DOHH2 (cell line): ENCODE data around the gene CCDC88C.

Experiments used
- H3F3A ChIP-seq: fragments of 200-600 bp; sonication (generic), shearing (Covaris generic); 2 replicates; pipeline ENCODE4 v1.6.0; 2016; ENCODE audit warnings: antibody characterized with exemption, mild to moderate bottlenecking; ENCODE audit not compliant: control insufficient read depth, insufficient read depth
- H3K27ac ChIP-seq: fragments of 200-600 bp; sonication (generic); 2 replicates; pipeline ENCODE4 v1.5.1; 2014; ENCODE audit warnings: low read depth, mild to moderate bottlenecking, low read length, moderate library complexity
- H3K27me3 ChIP-seq: fragments of 200-600 bp; sonication (generic); 2 replicates; pipeline ENCODE4 v1.6.1; 2014; ENCODE audit warnings: mild to moderate bottlenecking, low read length, mixed read lengths; ENCODE audit not compliant: control insufficient read depth
- H3K36me3 ChIP-seq: fragments of 200-600 bp; sonication (generic); 2 replicates; pipeline ENCODE4 v1.6.1; 2014; ENCODE audit warnings: mild to moderate bottlenecking, low read length, moderate library complexity, mixed read lengths; ENCODE audit not compliant: control insufficient read depth
- H3K4me1 ChIP-seq: fragments of 200-600 bp; sonication (generic); 2 replicates; pipeline ENCODE4 v1.6.1; 2014; ENCODE audit warnings: mild to moderate bottlenecking, low read length, mixed read lengths; ENCODE audit not compliant: control insufficient read depth
- H3K4me2 ChIP-seq: fragments of 200-600 bp; sonication (generic); 2 replicates; pipeline ENCODE4 v1.6.0; 2014; ENCODE audit warnings: mild to moderate bottlenecking, low read length, moderate library complexity
- H3K4me3 ChIP-seq: fragments of 200-600 bp; sonication (generic); 2 replicates; pipeline ENCODE4 v1.5.1; 2014; ENCODE audit warnings: mild to moderate bottlenecking, low read length, mixed read lengths
- H3K79me2 ChIP-seq: fragments of 200-600 bp; sonication (generic); 2 replicates; pipeline ENCODE4 v1.6.1; 2014; ENCODE audit warnings: mild to moderate bottlenecking, low read length, mixed read lengths; ENCODE audit not compliant: control insufficient read depth
- H3K9me2 ChIP-seq: fragments of 200-600 bp; sonication (generic); replicated peaks from 2 replicates; pipeline ENCODE4 v1.6.1; 2014; ENCODE audit warnings: mild to moderate bottlenecking, low read length, mixed read lengths; ENCODE audit not compliant: control insufficient read depth
- H3K9me3 ChIP-seq: fragments of 200-600 bp; sonication (generic); 2 replicates; pipeline ENCODE4 v1.6.1; 2014; ENCODE audit warnings: antibody characterized with exemption, low read length, mixed read lengths; ENCODE audit not compliant: control insufficient read depth, insufficient read depth
- H4K20me1 ChIP-seq: fragments of 200-600 bp; sonication (generic); 2 replicates; pipeline ENCODE4 v1.6.0; 2014; ENCODE audit warnings: low read depth, mild to moderate bottlenecking, antibody characterized with exemption, low read length, moderate library complexity; ENCODE audit not compliant: control insufficient read depth, insufficient read depth
- CTCF ChIP-seq: fragments of 200-600 bp; sonication (generic); IDR thresholded peaks from one replicate; pipeline ENCODE4 v1.5.1; 2014; ENCODE audit warnings: antibody characterized with exemption, mild to moderate bottlenecking, low read depth, low read length; ENCODE audit not compliant: poor library complexity, severe bottlenecking
- EZH2phosphoT487 ChIP-seq: fragments of 200-600 bp; sonication (generic); IDR thresholded peaks from 2 replicates; pipeline ENCODE4 v1.6.1; 2017; ENCODE audit warnings: borderline replicate concordance, mild to moderate bottlenecking, antibody characterized with exemption, low read length, moderate library complexity, mixed read lengths

CCDC88C gene

DNA sequence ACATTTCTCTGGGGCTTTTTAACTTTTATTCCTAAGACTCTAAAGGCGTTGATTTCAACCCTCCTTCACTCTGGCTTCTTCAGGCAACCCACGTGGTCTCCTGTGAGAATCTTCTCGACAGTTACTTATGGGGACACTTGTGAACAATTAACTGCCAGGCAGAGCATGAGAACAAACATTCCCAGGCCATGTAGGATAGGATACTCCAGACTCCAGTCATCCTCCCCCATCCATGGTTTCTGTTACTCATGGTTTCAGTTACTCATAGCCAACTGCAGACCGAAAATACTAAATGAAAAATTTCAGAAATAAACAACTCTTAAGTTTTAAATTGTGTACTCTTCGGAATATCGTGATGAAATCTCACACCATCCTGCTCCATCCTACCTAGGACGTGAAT is 192.6 kb downstream of the CCDC88C start:
- Histone ChIP-seq H3K4me3 (no peak overlapping the region), H3K36me3 (no peaks in the 10 kb centered on the region), H3K27ac (no peak overlapping the region), H3K79me2 (no peaks in the 10 kb centered on the region), H3K4me1 (peaks cover 33% of the 10 kb centered on the region), H4K20me1 (no peaks in the 10 kb centered on the region), H3K9me3 (no peaks in the 10 kb centered on the region), H3K4me2 (no peak overlapping the region), H3K9me2 (no peaks in the 10 kb centered on the region), H3F3A (0 out of 2 replicates have a peak, but pooled peaks cover 2% of the 10 kb centered on the region), H3K27me3 (no peaks in the 10 kb centered on the region)
- TF ChIP-seq CTCF (no peak), EZH2phosphoT487 (no peak)

DNA sequence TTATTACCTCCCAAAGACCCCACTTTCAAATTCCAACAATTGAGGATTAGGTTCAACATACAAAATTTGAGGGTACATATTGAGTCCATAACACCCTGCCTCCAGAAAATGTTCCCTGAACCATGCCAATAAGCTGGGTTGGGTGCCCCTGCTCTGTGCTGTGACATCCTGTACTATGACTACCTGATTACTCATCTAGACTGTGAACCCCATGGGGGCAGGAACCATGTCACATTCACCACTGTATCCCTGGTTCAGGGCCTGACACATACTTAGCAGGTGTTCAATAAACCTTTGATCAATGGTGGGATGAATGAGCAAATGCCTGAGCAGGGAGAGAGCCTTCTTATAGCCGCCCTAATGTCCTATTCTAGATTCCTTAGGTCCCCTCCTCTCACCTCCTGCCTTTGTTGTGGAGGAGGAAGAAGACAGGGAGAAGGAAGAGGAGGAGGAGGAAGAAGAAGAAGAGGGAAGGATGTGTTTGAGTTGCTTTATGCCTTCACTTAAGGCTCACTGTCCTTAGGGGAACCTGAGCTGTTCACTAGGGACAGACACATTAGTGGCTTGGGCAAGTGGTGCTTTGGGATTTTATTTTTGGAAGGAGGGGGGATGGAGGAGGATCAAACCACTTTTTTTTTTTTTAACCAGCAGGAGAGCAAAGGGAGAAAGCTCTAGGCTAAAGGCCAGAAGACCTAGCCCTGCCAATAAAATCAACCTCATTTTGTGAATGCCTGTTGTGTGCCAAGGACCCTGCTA is 194.4 kb downstream of the CCDC88C start:
- H3K9me2 ChIP-seq, result no peaks in the 10 kb centered on the region
- no peaks in the 10 kb centered on the region for H3K36me3 ChIP-seq
- H3K4me1 ChIP-seq, result peaks cover 15% of the 10 kb centered on the region
- H3K27me3 ChIP-seq, result no peaks in the 10 kb centered on the region
- no peaks in the 10 kb centered on the region for H3K79me2 ChIP-seq
- TF ChIP-seq EZH2phosphoT487 (no peak), CTCF (no peak)
- no peak overlapping the region for H3K27ac ChIP-seq
- 0 out of 2 replicates have a peak, but pooled peaks cover 1% of the 10 kb centered on the region for H3F3A ChIP-seq
- no peaks in the 10 kb centered on the region for H3K9me3 ChIP-seq
- no peak overlapping the region for H3K4me3 ChIP-seq
- no peaks in the 10 kb centered on the region for H4K20me1 ChIP-seq
- H3K4me2 ChIP-seq, result no peak overlapping the region
